Measurements from ENCODE around the gene MTHFD2L.

Gene MTHFD2L

GRCh38 chr4:74319470-74319869 is 161.6 kb downstream of the MTHFD2L start:
- no peak for FAIRE-seq
- DNase-seq (ENCODE audit: insufficient read length, low spot score): no peak
- no peak for TF ChIP-seq CTCF (IDR thresholded peaks at IDR 0.05; ENCODE audit: insufficient read depth, missing control alignments)

DNA sequence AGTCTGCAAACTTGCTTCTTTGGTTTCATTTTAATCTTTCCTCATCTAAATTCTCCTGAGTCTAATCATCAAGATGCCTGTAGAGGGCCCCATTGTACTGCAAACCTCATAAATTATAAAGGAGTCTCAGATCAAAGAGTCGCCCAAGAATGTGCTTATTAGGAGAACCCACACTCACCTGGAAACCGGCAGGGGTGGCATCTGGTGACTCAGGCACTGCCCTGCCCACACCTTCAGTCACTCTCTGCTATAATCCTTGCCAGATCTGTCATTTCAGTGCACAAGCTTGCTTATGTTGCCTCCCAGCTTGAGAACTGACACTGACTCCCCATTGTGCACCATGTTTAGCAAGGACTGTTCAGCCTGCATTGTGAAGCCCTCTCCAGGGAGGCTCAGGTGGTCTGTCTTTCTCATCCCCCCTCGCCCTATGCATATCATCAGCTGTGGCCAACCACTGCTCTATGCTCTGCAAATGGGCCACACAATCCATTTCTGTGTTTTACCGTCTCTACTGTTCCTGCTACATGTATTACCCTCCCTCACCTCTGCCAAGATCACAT is 162.7 kb downstream of the MTHFD2L start:
- DNase-seq (ENCODE audit: insufficient read length, low spot score) (no peak), FAIRE-seq (no peak)
- peak; percentile 58 for TF ChIP-seq CTCF (IDR thresholded peaks at IDR 0.05; ENCODE audit: insufficient read depth, missing control alignments)

DNA sequence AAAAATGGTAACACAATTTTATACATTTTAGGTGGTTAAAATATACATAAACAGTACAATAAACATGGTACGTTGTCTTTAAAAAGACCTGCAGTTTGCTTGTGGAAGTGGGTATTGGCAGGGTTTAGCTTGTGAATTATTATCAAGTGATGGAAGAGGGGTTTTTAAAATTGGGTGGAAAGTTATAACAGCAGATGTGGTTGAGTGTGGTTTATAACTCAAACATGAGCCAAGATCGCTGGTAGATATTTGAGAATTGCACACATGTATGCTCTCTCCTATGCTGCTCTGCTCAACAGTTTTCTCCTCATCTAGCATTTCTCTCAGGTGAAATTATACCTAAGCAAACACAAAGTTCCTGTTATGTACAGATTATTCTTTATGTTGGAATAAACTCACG is 164.4 kb downstream of the MTHFD2L start:
- FAIRE-seq: no peak
- DNase-seq (ENCODE audit: insufficient read length, low spot score): no peak
- no peak for TF ChIP-seq CTCF (IDR thresholded peaks at IDR 0.05; ENCODE audit: insufficient read depth, missing control alignments)

DNA sequence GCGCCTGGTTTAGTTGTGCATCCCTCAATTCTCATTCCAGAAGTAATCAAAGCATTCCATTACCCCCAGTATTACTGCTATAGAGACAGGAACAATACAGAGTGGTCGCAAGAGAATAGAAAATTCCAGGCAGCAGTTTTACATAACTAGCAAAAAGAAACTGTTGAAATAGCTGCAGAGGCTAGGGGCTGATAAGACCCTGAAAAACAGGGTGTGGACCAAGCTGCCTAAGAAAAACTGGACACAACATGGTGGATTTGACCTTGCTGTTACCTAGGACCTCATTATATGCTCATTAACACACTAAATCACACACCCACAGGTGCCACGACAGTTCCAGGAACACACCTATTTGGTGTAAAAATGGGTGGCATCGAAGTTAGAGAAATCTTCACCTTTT is 165.7 kb downstream of the MTHFD2L start:
- FAIRE-seq (no peak), DNase-seq (ENCODE audit: insufficient read length, low spot score) (no peak)
- TF ChIP-seq CTCF (IDR thresholded peaks at IDR 0.05; ENCODE audit: insufficient read depth, missing control alignments): no peak

DNA sequence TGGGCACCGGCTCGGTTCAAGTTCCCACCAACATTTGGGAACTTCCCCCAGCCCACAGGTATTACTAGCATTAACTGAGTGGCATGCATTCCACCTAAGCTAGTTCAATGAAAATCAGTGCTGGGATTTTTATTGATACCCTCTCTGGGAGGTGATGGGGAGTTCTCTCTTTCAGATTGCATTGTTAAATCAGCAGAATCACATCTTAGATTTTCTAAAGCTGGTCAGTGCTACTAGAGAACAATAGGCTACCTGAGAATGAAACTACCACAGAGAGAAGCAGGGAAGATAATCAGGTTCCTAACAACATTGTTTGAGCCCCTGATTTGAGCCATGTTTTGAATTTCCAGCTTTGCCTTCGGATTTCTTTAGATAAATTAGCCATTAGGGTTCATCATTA is 166.3 kb downstream of the MTHFD2L start:
- no peak for DNase-seq (ENCODE audit: insufficient read length, low spot score)
- FAIRE-seq: no peak
- no peak for TF ChIP-seq CTCF (IDR thresholded peaks at IDR 0.05; ENCODE audit: insufficient read depth, missing control alignments)

DNA sequence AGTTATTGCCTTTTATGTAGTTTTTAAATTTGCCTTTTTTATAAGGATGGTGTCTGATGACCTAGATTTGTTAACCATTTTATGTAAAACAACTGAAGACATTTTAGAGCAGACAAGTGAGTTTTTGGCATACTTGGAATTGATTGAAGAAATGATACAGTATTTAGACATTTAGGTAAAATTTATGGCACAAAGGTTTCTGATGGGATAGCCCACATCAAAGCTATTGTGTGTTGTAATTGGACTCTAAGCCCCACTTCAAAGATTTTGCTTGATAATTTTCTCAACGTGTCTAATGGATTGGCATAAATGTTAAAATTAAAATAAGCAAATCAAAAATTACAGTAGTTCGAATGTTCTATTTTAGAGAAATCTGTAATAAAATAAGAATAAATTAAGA is 168.0 kb downstream of the MTHFD2L start:
- DNase-seq (ENCODE audit: insufficient read length, low spot score) (no peak), FAIRE-seq (no peak)
- TF ChIP-seq CTCF (IDR thresholded peaks at IDR 0.05; ENCODE audit: insufficient read depth, missing control alignments): no peak

- TF ChIP-seq CTCF (IDR thresholded peaks at IDR 0.05; ENCODE audit: insufficient read depth, missing control alignments): no peak
- FAIRE-seq (no peak), DNase-seq (ENCODE audit: insufficient read length, low spot score) (no peak)
These were observed 169.8 kb downstream of the MTHFD2L start for GRCh38 chr4:74327762-74328161.
